ENCODE measurements around the gene RIOK2.

The RIOK2 gene

DNA sequence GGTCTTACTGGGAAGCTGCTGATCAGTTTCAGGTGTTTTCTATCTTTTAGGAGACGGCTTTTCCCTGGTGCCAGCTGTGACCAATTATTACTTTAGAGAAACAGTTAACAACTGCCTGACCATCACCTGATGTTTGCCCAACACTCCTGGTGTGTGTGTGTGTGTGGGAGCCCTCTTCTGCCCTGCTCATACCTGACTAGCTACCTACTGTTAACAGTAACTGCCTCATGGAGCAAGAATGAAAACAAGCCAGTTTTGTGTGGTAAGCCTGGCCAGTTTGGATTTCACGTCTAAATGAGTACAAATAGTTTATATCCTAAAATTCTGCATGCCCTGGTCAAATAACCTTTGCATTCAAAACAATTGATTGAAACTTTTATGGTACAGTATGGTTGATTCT is 46.1 kb upstream of the RIOK2 start:
- H2AFZ ChIP-seq (ENCODE audit: low read length), result no peak overlapping the region
- no peak overlapping the region for H3K4me3 ChIP-seq (ENCODE audit: low read depth, low read length, poor library complexity, severe bottlenecking)
- no peaks in the 10 kb centered on the region for H3K9me2 ChIP-seq (ENCODE audit: low read depth, low read length)
- no peak overlapping the region for H3K9ac ChIP-seq (ENCODE audit: low read length)
- no peaks in the 10 kb centered on the region for H3K9me3 ChIP-seq (ENCODE audit: low read length)
- H3K27me3 ChIP-seq (ENCODE audit: insufficient read depth, low read length), result no peaks in the 10 kb centered on the region
- H4K20me1 ChIP-seq (ENCODE audit: insufficient read depth, low read length), result no peaks in the 10 kb centered on the region
- no peaks in the 10 kb centered on the region for H3F3A ChIP-seq (ENCODE audit: insufficient read depth, low read length)
- no peaks in the 10 kb centered on the region for H3K79me2 ChIP-seq (ENCODE audit: insufficient read depth, low read length)
- TF ChIP-seq EZH2 (IDR thresholded peaks at IDR 0.05; ENCODE audit: borderline replicate concordance, low read length), result no peak
- TF ChIP-seq, protein P1, sequence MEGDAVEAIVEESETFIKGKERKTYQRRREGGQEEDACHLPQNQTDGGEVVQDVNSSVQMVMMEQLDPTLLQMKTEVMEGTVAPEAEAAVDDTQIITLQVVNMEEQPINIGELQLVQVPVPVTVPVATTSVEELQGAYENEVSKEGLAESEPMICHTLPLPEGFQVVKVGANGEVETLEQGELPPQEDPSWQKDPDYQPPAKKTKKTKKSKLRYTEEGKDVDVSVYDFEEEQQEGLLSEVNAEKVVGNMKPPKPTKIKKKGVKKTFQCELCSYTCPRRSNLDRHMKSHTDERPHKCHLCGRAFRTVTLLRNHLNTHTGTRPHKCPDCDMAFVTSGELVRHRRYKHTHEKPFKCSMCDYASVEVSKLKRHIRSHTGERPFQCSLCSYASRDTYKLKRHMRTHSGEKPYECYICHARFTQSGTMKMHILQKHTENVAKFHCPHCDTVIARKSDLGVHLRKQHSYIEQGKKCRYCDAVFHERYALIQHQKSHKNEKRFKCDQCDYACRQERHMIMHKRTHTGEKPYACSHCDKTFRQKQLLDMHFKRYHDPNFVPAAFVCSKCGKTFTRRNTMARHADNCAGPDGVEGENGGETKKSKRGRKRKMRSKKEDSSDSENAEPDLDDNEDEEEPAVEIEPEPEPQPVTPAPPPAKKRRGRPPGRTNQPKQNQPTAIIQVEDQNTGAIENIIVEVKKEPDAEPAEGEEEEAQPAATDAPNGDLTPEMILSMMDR (IDR thresholded peaks at IDR 0.05; ENCODE audit: low read length), result no peak
- no peak overlapping the region for H3K4me2 ChIP-seq (ENCODE audit: low read length)
- H3K4me1 ChIP-seq (ENCODE audit: insufficient read depth, low read length, severe bottlenecking), result no peaks in the 10 kb centered on the region
- no peak overlapping the region for H3K27ac ChIP-seq (ENCODE audit: low read depth, low read length, poor library complexity, severe bottlenecking)
- H3K36me3 ChIP-seq (ENCODE audit: insufficient read depth, low read length), result no peaks in the 10 kb centered on the region

DNA sequence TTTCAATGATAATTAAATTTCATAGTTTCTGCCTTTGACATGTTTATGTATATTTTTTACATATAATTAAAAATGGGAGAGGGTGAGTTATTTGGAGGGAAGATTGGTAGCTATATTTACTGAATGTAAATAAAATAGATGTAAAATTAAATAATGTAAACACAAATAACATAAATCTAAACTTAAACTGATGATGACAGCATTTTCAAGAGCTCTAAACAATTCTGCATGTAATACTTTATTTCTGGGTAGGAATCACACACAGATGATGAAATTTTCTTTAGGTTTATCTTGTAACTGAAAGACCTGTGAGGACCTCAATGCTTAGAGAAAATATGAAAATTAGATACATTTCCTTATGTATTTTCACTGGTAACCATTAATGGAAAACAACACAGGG is 42.2 kb upstream of the RIOK2 start:
- Histone ChIP-seq H2AFZ (ENCODE audit: low read length) (no peak overlapping the region), H3F3A (ENCODE audit: insufficient read depth, low read length) (no peaks in the 10 kb centered on the region), H3K9ac (ENCODE audit: low read length) (no peak overlapping the region), H3K79me2 (ENCODE audit: insufficient read depth, low read length) (no peaks in the 10 kb centered on the region), H3K9me2 (ENCODE audit: low read depth, low read length) (no peaks in the 10 kb centered on the region), H3K9me3 (ENCODE audit: low read length) (no peaks in the 10 kb centered on the region), H3K4me3 (ENCODE audit: low read depth, low read length, poor library complexity, severe bottlenecking) (no peak overlapping the region), H3K4me1 (ENCODE audit: insufficient read depth, low read length, severe bottlenecking) (no peaks in the 10 kb centered on the region), H3K36me3 (ENCODE audit: insufficient read depth, low read length) (no peaks in the 10 kb centered on the region), H3K27me3 (ENCODE audit: insufficient read depth, low read length) (no peaks in the 10 kb centered on the region), H3K27ac (ENCODE audit: low read depth, low read length, poor library complexity, severe bottlenecking) (no peak overlapping the region), H3K4me2 (ENCODE audit: low read length) (no peak overlapping the region), H4K20me1 (ENCODE audit: insufficient read depth, low read length) (no peaks in the 10 kb centered on the region)
- TF ChIP-seq, protein P1 (IDR thresholded peaks at IDR 0.05; ENCODE audit: low read length), result no peak

DNA sequence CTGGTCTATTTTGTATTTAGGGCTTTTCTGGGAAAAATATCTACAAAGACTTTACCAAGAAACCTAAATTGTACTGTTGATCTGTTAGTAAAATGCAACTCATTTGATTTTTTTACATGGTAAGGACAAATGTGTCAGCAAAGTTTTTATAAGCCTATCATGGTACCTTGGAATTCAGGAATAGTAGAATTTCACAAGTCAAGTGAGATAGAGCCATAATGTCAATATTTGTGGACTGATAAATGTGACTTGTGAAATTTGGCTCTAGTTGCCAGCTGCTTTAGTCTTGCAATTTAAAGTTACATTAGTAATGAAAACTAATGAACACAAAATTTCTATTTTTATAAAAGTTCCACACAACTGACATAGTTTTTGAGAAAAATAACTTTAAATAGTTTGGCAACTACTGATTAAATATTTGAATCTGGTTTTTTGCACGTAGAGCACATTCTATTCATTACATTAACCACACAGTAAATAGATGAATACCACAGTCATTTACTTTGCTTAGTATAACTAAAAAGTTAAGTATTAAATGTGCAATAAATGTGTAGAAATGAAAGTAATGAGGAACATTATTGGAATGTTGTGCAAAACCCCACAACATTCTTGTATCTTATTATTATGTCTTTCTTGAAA is 41.2 kb upstream of the RIOK2 start:
- no peaks in the 10 kb centered on the region for H3K79me2 ChIP-seq (ENCODE audit: insufficient read depth, low read length)
- H3K4me2 ChIP-seq (ENCODE audit: low read length), result no peak overlapping the region
- H3K27me3 ChIP-seq (ENCODE audit: insufficient read depth, low read length), result no peaks in the 10 kb centered on the region
- no peak overlapping the region for H2AFZ ChIP-seq (ENCODE audit: low read length)
- H3K9me3 ChIP-seq (ENCODE audit: low read length), result no peaks in the 10 kb centered on the region
- no peak overlapping the region for H3K9ac ChIP-seq (ENCODE audit: low read length)
- no peaks in the 10 kb centered on the region for H4K20me1 ChIP-seq (ENCODE audit: insufficient read depth, low read length)
- H3K9me2 ChIP-seq (ENCODE audit: low read depth, low read length), result no peaks in the 10 kb centered on the region
- no peak for TF ChIP-seq EZH2 (IDR thresholded peaks at IDR 0.05; ENCODE audit: borderline replicate concordance, low read length)
- TF ChIP-seq, protein P1 (IDR thresholded peaks at IDR 0.05; ENCODE audit: low read length), result no peak
- H3K4me3 ChIP-seq (ENCODE audit: low read depth, low read length, poor library complexity, severe bottlenecking), result no peak overlapping the region
- H3K36me3 ChIP-seq (ENCODE audit: insufficient read depth, low read length), result no peaks in the 10 kb centered on the region
- H3F3A ChIP-seq (ENCODE audit: insufficient read depth, low read length), result no peaks in the 10 kb centered on the region
- no peaks in the 10 kb centered on the region for H3K4me1 ChIP-seq (ENCODE audit: insufficient read depth, low read length, severe bottlenecking)
- no peak overlapping the region for H3K27ac ChIP-seq (ENCODE audit: low read depth, low read length, poor library complexity, severe bottlenecking)

All from OCI-LY1 (cell line).